OCI-LY3 (cell line): Measurements from ENCODE around the gene CDK5RAP3.

Source experiments
- CTCF ChIP-seq: fragments of 200-600, 300-600 bp; sonication (generic); IDR thresholded peaks from 2 replicates; pipeline ENCODE4 v1.5.1; 2014; ENCODE audit warnings: antibody characterized with exemption, low read length, low read depth
- EZH2phosphoT487 ChIP-seq: fragments of 200-600 bp; shearing (Covaris generic); IDR thresholded peaks from 2 replicates; pipeline ENCODE4 v1.6.1; 2018; ENCODE audit warnings: antibody characterized with exemption, mixed run types, low read depth

DNA sequence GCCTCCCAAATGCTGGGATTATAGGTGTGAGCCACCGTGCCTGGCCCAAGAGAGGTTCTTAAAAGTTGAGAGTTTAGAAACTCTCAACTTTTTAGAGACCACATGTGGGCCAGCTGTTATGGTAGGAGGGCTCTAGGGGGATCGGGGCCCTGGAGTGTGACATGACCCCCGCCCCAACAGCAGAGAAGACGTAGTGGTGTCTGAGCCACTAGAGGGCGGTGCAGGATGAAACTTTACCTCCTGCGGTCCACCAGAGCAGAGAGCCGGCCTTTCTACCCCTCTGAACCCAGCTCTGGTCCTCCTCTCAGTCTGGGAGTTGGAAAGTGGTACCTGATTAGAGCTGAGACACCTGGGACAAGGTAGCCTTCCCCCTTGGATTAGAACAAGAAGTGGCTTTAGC, 7.4 kb downstream of the CDK5RAP3 start:
- TF ChIP-seq CTCF = peak; percentile 72
- TF ChIP-seq EZH2phosphoT487 = no peak
